Effector CD4-positive, alpha-beta T cell (primary cell): ENCODE measurements around the gene LRRC57.

ENCODE experiments used
- DNase-seq: peaks from one replicate; pipeline ENCODE4 v3.0.0-alpha.2; 2020

Gene LRRC57

GRCh38 chr15:42549741-42550392, 1.3 kb upstream of the LRRC57 start:
- DNase-seq = no peak

- peak; percentile 6 for DNase-seq
These were observed 469 bp upstream of the LRRC57 start for GRCh38 chr15:42549032-42549491.

- DNase-seq = no peak
These were observed 710 bp downstream of the LRRC57 start for GRCh38 chr15:42547918-42548248.

- no peak for DNase-seq
These were observed 3.6 kb downstream of the LRRC57 start for GRCh38 chr15:42544853-42545629.

- no peak for DNase-seq
These were observed 15.3 kb downstream of the LRRC57 start for GRCh38 chr15:42533246-42533645.

GRCh38 chr15:42528970-42529369, 19.6 kb downstream of the LRRC57 start:
- no peak for DNase-seq

- no peak for DNase-seq
These were observed 25.3 kb downstream of the LRRC57 start for GRCh38 chr15:42523331-42523730.

- no peak for DNase-seq
These were observed 37.6 kb downstream of the LRRC57 start for GRCh38 chr15:42511007-42511391.

- no peak for DNase-seq
These were observed 38.2 kb downstream of the LRRC57 start for GRCh38 chr15:42510258-42511006.

- no peak for DNase-seq
These were observed 40.3 kb downstream of the LRRC57 start for GRCh38 chr15:42508263-42508690.

- no peak for DNase-seq
These were observed 41.1 kb downstream of the LRRC57 start for GRCh38 chr15:42507514-42507913.

GRCh38 chr15:42504631-42505030, 44.0 kb downstream of the LRRC57 start:
- DNase-seq = no peak

GRCh38 chr15:42503825-42504224, 44.8 kb downstream of the LRRC57 start:
- DNase-seq = no peak

GRCh38 chr15:42502477-42502876, 46.1 kb downstream of the LRRC57 start:
- no peak for DNase-seq

GRCh38 chr15:42499858-42500609, 48.6 kb downstream of the LRRC57 start:
- DNase-seq = no peak

GRCh38 chr15:42498212-42499068, 50.2 kb downstream of the LRRC57 start:
- no peak for DNase-seq

GRCh38 chr15:42495361-42496212, 53.0 kb downstream of the LRRC57 start, which contains the start of gene SNAP23:
SNAP23 (plus strand) TSS chr15:42495634; CDS start chr15:42511847, 16,213 bp downstream.
- DNase-seq = peak; percentile 74

- DNase-seq = peak; percentile 6
These were observed 53.6 kb downstream of the LRRC57 start for GRCh38 chr15:42494998-42495360.

GRCh38 chr15:42493679-42494078, 54.9 kb downstream of the LRRC57 start:
- no peak for DNase-seq

- no peak for DNase-seq
These were observed 56.9 kb downstream of the LRRC57 start for GRCh38 chr15:42491539-42492225.
